Measurements from ENCODE around the gene PHC3.

The PHC3 gene

GRCh38 chr3:170044271-170044670, 137.3 kb downstream of the PHC3 start:
- no peak for DNase-seq (ENCODE audit: low read depth in 2 of 2)

- DNase-seq (ENCODE audit: low read depth in 2 of 2) = no peak
Observed at GRCh38 chr3:170043506-170043905, 138.0 kb downstream of the PHC3 start.

- DNase-seq (ENCODE audit: low read depth in 2 of 2) = no peak
Observed at GRCh38 chr3:170040418-170040817, 141.1 kb downstream of the PHC3 start.

GRCh38 chr3:170038434-170039110, 143.0 kb downstream of the PHC3 start:
- DNase-seq (ENCODE audit: low read depth in 2 of 2) = no peak

All from stimulated activated CD4-positive, alpha-beta T cell treated with anti-CD3 and anti-CD28 coated beads, Interleukin-15, amount 100 ng/mL, for 48 hours (primary cell).